T47D (cell line): ENCODE measurements around the gene GTSE1.

ENCODE experiments used
- DNase-seq, 2 experiments: peaks; one replicate each; pipeline versions ENCODE4 v3.0.0 to v3.0.0-alpha.2; 2011 to 2012; ENCODE audit warnings: low read depth in 1 of 2, low spot score in 1 of 2
- JUND ChIP-seq: IDR thresholded peaks from 2 replicates; pipeline ENCODE4 v1.6.1; 2012; ENCODE audit warnings: low read depth
- in situ Hi-C: cut with HindIII; loops from 2 replicates; pipeline ENCODE4 v1.10.0; 2016; ENCODE audit warnings: low sequenced_read_pairs, low pct_unique_long_range_greater_than_20kb

The GTSE1 gene

DNA sequence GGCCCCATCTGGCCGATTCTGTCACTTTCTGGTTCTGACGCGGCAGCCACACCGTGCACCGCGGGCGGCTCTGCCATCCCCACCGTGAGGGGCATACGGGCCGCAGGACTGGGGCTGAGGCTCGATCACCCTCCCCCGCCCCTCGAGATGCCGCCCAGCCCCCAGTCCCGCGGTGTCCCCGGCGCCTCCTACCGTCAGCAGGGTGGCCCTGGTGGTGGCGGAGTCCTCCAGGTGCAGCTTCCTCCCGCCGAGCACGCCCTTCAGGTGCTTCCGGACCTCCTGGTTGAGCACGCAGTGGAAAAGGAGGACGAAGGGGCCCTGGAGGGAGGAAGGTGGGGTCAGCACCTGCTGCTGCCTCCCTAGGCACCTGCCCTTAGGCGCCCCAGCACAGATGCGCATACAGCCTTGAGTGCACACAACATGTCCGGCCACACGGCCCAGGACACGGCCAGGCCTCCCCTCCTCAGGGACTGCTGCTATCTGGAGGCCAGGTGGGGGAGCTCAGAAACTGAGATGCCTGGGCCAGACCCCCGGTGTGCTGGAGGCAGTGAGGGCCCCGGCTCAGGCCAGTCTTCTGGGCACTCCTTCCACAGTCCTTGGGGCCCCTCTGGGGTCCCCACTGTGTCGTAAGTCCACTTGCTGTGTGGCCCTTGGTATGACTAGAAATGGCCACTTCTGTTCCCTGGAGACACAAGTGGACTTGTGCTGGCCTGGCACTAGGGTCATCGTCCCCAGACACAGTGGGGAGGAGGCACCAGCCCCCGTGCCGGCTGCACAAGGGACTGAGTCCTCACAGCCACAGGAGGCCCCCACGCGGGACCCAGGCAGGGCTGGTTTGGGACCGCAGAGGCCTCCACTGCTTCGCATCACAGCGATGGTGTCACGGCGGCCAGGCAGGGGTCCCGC is 70.4 kb downstream of the GTSE1 start:
- no peak for TF ChIP-seq JUND
- in situ Hi-C loops: no loop called here
- DNase-seq: no peak

DNA sequence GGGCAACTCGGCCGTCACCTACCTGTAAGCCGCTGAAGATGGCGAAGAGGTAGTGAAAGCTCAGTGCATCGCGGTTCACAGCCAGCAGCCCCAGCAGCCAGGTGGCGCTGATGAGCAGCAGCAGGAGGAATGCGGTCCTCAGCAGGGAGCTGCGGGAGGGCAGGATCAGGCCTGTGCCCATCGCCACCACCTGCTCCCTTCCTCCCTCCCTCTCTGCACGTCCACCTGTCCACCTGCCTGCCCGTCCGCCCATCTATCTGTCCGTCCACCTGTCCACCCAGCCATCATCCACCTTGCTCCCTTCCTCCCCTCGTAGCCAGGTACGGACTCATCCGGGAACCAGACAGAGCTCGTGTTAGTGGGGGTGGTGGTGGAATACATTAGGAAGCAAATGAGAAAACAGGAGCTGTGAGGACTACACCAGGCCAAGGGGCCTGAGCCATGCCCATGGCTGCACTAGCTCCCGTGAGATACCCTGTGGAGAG is 71.1 kb downstream of the GTSE1 start:
- DNase-seq: peak; percentile 77 to 89
- TF ChIP-seq JUND: no peak
- in situ Hi-C loops: no loop called here

DNA sequence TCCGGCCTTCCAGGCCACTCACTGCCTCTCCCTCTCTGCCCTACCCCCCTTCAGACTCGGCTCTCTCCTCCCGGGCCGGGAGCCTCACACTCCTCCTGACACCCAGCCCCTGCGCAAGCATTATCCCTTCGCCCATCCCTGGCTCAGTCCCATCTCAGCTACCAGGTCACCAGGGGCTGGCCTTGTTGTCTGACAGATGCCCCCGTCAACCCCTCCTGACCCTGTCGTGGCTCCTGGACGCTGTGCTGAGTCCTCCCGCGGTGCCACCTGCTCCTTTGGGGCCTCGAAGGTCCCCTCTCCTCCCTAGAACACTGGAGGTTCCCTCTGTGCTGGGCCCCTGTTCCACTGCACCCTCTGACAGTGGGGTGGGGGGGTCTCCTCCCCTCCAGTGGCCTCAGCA is 71.8 kb downstream of the GTSE1 start:
- TF ChIP-seq JUND: no peak
- no peak for DNase-seq
- in situ Hi-C loops: no loop called here

DNA sequence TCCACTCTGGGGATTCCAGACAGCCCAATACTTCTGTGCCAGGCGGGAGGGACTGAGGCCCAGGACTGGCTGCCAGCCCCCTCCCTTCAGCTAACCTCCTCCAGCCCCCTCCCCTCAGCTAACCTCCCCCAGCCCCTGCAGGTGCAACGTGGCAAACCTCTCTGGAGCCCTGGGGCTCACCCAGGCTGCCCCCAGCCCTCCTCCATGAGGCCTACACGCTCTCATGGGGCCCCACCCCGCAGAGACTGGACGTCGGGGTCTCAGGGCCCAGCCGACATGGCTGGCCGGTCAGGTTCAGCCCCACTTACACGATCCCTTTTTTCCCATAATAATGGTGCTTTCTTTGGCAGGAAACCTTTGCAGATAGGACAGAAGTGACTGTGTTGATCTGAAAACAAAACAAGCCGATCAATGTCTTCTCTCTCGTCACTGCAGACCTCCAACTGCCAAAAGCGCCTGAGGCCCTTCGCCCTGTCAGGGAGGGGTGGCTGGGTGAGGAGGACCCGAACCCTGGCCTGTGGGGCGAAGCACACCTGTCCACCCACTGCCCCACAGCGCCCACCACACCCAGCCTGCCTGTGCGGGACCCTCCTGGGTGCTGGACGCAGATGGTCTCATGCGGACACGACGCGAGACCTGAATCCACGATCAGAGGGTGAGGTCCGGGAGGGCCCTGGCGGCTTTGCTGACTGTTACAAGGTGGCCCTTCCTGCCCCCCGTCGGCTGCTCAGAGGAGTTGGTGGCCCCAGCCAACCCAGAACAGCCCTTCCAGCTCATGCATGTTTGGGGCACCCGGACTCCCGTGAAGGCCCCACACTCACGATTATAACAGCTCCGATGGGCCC is 72.4 kb downstream of the GTSE1 start:
- no peak for DNase-seq
- in situ Hi-C loops: no loop called here
- no peak for TF ChIP-seq JUND

DNA sequence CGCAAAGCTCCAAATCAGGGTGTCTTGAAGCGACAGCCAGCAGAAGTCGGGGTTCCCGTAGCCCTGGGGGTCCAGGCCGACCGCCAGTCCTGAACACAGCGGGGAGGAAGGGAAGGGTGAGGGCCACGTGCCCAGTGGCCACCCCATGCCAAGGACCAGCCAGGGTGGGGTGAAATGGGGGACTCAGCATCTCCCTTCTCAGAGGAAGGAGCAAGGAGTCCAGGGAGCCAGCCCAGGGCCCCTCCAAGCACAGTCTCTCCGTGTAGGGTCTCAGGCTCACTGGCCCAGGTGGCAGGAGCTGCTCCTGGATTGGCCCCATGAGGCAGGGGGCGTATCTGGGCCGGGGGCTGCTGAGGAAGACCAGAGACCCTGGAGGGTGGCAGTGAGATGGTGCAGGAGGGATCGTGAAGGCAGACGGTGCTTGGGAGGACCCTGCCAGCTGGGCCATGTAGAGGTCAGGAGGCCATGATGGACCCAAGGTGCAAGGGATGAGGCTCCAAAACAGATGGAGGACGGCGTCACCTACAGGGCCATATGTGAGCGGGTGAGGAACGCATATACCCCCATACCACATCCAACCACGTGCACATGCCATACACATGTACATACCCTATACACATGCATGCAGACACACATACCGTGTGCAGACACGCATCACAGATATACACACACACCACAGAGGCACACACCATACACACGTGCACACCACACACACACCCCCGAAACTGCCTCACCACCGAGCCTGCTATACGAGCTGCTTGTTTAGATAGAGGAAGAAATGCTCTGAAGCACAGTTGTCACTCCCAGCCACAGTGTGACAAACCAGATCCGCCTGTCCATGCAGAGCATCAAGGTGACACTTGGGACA is 73.3 kb downstream of the GTSE1 start:
- peak in 1 of 2 experiments; percentile 16 for DNase-seq
- TF ChIP-seq JUND: no peak
- in situ Hi-C loops: no loop called here

DNA sequence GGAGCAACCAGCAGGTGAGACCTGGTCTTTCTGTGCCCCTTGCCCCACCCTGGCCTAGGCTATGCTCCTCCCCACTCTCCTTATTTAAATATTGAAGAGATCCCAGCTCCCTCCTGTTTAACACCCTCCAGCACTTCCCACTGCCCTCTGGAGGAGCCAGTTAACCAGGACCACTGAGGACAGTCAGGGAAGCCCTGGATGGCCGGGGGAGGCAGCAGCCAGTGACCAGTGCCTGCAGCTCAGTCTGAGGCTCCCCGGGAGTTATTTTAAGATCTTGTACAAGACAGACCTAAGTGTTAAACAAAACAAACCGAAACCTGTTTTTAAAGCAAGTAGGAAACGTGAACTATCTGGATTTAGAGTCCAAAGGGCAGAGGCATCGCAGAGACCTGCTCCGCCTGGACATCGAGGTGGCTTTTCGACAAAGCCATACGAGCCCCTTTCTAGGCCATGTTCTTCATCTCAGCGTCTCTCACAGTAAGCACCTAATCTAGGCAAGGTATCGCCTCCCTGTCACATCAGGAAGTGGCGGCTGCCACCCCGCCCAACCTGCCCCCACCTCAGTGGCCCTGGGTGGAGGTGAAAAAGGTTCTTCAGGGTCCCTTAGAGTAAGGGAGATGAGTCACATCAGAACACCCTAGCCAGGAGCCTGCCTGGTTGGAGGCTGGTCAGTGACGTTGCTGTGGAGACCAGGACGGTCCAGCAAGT is 74.1 kb downstream of the GTSE1 start:
- TF ChIP-seq JUND: no peak
- in situ Hi-C loops: no loop called here
- DNase-seq: no peak

DNA sequence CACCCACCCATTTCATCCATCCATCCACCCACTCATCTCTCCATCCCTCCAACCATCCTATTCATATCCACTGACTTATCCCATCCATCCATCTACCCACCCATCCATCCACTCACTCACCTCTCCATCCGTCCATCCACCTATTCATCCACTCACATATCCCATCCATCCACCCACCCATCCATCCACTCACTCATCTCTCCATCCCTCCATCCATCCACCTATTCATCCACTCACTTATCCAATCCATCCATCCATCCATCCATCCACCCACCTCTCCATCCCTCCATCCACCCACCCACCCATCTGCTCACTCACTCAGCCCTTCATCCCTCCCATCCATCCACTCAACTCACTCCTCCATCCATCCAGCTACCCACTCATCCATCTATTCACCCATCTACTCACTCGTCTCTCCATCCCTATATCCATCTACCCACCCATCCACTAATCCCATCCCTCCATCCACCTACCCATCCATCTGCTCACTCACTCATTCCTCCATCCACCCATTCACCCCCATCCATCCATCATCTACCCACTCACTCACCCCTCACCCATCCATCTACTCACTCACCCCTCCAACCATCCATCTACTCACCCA is 75.1 kb downstream of the GTSE1 start:
- in situ Hi-C loops: no loop called here
- no peak for DNase-seq
- no peak for TF ChIP-seq JUND

DNA sequence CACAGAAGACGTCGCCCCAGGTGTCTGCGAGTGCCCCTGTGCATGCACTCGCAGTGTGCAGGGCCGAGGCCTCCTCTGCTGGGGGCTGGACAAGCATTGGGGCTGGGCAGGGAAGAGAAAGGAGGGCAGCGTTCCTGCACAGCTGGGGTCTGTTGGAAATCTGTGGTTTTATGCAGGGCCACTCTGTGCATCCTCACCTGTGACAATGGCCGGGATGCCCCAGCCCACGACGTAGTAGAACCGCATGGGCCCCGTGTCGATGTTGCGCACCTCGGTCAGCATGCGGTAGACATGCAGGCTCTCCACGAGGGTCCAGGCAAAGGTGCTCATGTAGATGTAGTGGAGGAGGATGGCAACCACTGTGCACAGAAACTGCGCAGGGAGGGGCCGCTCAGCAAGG is 76.0 kb downstream of the GTSE1 start:
- in situ Hi-C loops: no loop called here
- DNase-seq: no peak
- no peak for TF ChIP-seq JUND

DNA sequence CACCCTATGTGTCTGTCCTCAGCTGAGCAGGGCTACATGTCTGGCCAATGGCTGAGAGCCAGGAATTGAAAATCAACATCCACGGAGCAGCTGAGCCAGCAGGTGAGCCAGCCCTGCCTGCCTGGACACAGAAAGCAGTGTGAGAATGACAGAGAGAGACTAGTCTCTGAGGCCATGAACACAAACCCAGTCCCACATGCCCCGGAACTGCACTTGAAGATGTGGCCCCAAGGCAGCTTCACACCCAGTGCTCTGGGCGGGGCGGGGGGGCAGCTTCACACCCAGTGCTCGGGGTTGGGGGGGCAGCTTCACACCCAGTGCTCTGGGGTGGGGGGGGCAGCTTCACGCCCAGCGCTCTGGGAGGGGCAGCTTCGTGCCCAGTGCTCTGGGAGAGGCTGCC is 76.5 kb downstream of the GTSE1 start:
- DNase-seq: no peak
- in situ Hi-C loops: no loop called here
- TF ChIP-seq JUND: no peak

DNA sequence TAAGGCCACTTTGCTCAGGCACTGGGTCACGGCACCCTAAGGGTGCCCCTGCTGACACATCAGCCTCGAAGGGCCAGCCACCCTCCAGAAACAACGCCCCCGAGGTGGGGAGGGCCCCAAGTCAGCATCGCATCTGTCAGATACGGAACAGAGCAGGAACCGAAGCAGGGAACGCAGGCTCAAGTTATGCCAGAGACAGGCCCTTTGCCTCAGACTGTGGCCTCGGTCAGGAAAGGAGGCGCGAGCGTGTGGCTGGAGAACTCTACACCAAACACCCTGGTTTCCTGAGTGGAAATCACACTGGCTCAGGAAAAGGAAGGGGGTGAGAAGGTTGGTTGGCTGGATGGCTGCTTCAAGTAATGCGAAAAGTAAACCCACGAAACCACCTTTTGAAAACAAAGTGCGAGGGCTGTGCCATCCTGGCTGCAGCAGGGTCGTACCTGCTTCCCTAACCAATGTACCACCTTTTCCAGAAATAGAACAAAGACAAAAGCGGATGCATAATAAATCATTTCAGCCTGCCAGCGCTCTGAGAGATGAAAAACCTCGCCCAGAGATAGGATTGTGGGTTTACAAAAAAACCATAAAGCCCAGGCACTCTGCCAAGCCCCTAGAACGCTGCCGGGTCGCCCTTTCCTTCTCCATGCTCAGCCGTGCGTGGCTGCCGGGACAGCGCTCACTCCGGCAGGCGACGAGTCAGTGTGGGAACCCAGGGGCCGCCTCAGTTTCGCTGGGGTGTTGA is 77.4 kb downstream of the GTSE1 start:
- no peak for TF ChIP-seq JUND
- in situ Hi-C loops: no loop called here
- DNase-seq: no peak
